HepG2 (cell line): Measurements from ENCODE around the gene STK4. TPM values are rescaled to one million over a fixed set of nuclear protein-coding genes. Genes with fewer than 3 reads are reported as not detected.

Experiments
- ARID5B ChIP-seq: IDR thresholded peaks from 2 replicates; pipeline ENCODE4 v1.4.0; 2020; ENCODE audit warnings: mild to moderate bottlenecking, missing genetic modification reagents
- ATF4 ChIP-seq, 2 experiments: fragments of 450-650 bp in 1 of 2; sonication (generic) in 1 of 2; formaldehyde crosslinking; IDR thresholded peaks; 2 replicates each; pipeline versions ENCODE4 v1.5.0 to v1.8.0; 2020 to 2022; ENCODE audit warnings: mild to moderate bottlenecking in 1 of 2, missing genetic modification reagents in 1 of 2
- BCLAF1 ChIP-seq: fragments of 450-650 bp; IDR thresholded peaks from 2 replicates; pipeline ENCODE4 v1.6.1; 2017; ENCODE audit warnings: mild to moderate bottlenecking
- ERF ChIP-seq: IDR thresholded peaks from 2 replicates; pipeline ENCODE4 v1.6.1; 2018; ENCODE audit warnings: missing biosample characterization, missing genetic modification reagents
- HCFC1 ChIP-seq: fragments of 150-350 bp; IDR thresholded peaks from 2 replicates; pipeline ENCODE4 v1.6.1; 2014; ENCODE audit warnings: low read depth, low read length
- HMG20A ChIP-seq: IDR thresholded peaks from 2 replicates; pipeline ENCODE4 v1.6.1; 2016; ENCODE audit warnings: borderline replicate concordance
- HMGA1 ChIP-seq: sonication (generic); formaldehyde crosslinking; conservative IDR thresholded peaks from 2 replicates; pipeline ENCODE4 v1.4.0; 2020; ENCODE audit warnings: missing genetic modification reagents
- NR2F6 ChIP-seq, 2 experiments: IDR thresholded peaks; 2 replicates each; pipeline ENCODE4 v1.6.1; 2016; ENCODE audit warnings: antibody characterized with exemption in 1 of 2, mild to moderate bottlenecking in 1 of 2
- PBX2 ChIP-seq: IDR thresholded peaks from 2 replicates; pipeline ENCODE4 v1.6.1; 2016; ENCODE audit warnings: control low read depth
- SNRNP70 ChIP-seq: fragments of 200-400 bp; formaldehyde crosslinking; IDR thresholded peaks from 2 replicates; pipeline ENCODE4 v1.6.1; 2017; ENCODE audit warnings: mild to moderate bottlenecking, low read depth, low read length, moderate library complexity
- ZEB1 ChIP-seq: IDR thresholded peaks from 2 replicates; pipeline ENCODE4 v1.6.1; 2012; ENCODE audit warnings: mild to moderate bottlenecking, low read depth, inconsistent platforms; ENCODE audit not compliant: insufficient replicate concordance
- ZFP37 ChIP-seq: sonication (generic); formaldehyde crosslinking; IDR thresholded peaks from 2 replicates; pipeline ENCODE4 v1.4.0; 2020; ENCODE audit warnings: missing genetic modification reagents, borderline replicate concordance
- ZMAT3 ChIP-seq: sonication (generic); formaldehyde crosslinking; conservative IDR thresholded peaks from 2 replicates; pipeline ENCODE4 v1.7.0; 2021; ENCODE audit warnings: missing genetic modification reagents
- ZNF136 ChIP-seq: sonication (generic); formaldehyde crosslinking; IDR thresholded peaks from 2 replicates; pipeline ENCODE4 v1.8.1; 2022; ENCODE audit warnings: low read depth, mild to moderate bottlenecking, moderate library complexity, missing genetic modification reagents
- ZNF451 ChIP-seq: sonication (generic); formaldehyde crosslinking; IDR thresholded peaks from 2 replicates; pipeline ENCODE4 v1.5.0; 2020; ENCODE audit warnings: mild to moderate bottlenecking, missing genetic modification reagents
- ZNF501 ChIP-seq: sonication (generic); formaldehyde crosslinking; IDR thresholded peaks from 2 replicates; pipeline ENCODE4 v1.5.1; 2020; ENCODE audit warnings: mild to moderate bottlenecking, moderate library complexity, missing genetic modification reagents
- ZNF597 ChIP-seq: sonication (generic); formaldehyde crosslinking; IDR thresholded peaks from 2 replicates; pipeline ENCODE4 v1.5.0; 2020; ENCODE audit warnings: missing genetic modification reagents
- ZNF615 ChIP-seq: sonication (generic); formaldehyde crosslinking; IDR thresholded peaks from 2 replicates; pipeline ENCODE4 v1.5.0; 2020; ENCODE audit warnings: mild to moderate bottlenecking, missing genetic modification reagents, borderline replicate concordance
- ZNF781 ChIP-seq: sonication (generic); formaldehyde crosslinking; IDR thresholded peaks from 2 replicates; pipeline ENCODE4 v1.5.1; 2020; ENCODE audit warnings: borderline replicate concordance, mild to moderate bottlenecking, missing genetic modification reagents; ENCODE audit errors: not compliant biosample characterization
- ZSCAN20 ChIP-seq: sonication (generic); formaldehyde crosslinking; IDR thresholded peaks from 2 replicates; pipeline ENCODE4 v1.4.0; 2020; ENCODE audit warnings: missing genetic modification reagents, mild to moderate bottlenecking, borderline replicate concordance
- ZSCAN22 ChIP-seq: sonication (generic); formaldehyde crosslinking; IDR thresholded peaks from 2 replicates; pipeline ENCODE4 v1.4.0; 2020; ENCODE audit warnings: mild to moderate bottlenecking, missing genetic modification reagents
- polyA plus RNA-seq, 8 experiments: library from polyadenylated mRNA; depleted of rRNA in 3 of 8; stranded (reverse) in 7 of 8; unstranded in 1 of 8; fragments of >200 nt; fragmentation: Illumina TruSeq in 4 of 8; extraction: Trizol in 4 of 8; gene quantifications; 2 replicates each; pipeline versions ENCODE4 v1.2.1 to v1.2.3, GENCODE V29; 2011 to 2016; ENCODE audit warnings: low read depth in 4 of 8, missing spikeins in 1 of 8, mixed read lengths in 1 of 8; ENCODE audit not compliant: insufficient read depth in 1 of 8
- total RNA-seq, 5 experiments: library from RNA; depleted of rRNA; stranded (reverse); fragments of >200 nt; fragmentation: Illumina TruSeq; extraction: Trizol; gene quantifications; 2 replicates each; pipeline ENCODE4 v1.2.3, GENCODE V29; 2016; ENCODE audit warnings: low read depth in 1 of 5

Gene STK4
- total and polyA plus RNA-seq, 2 of the 13 experiments (the other 11 are each of a cell fraction or from before 2014, with no cell fraction given), result 25.6 to 38.3 TPM

GRCh38 chr20:45077559-45077958 lies 111.2 kb downstream of the STK4 start (continued):
- no peak for TF ChIP-seq ZFP37 (CRISPR knock-in tag)
- no peak for TF ChIP-seq BCLAF1
- no peak for TF ChIP-seq ZSCAN20
- no peak for TF ChIP-seq HMG20A (CRISPR knock-in tag)
- no peak for TF ChIP-seq ZNF597 (CRISPR knock-in tag)
- no peak for TF ChIP-seq ZSCAN22 (CRISPR knock-in tag)
- no peak for TF ChIP-seq ZEB1
- TF ChIP-seq HCFC1, result no peak
- no peak; the same call in 1 of the 2 replicates for TF ChIP-seq ZMAT3
- no peak for TF ChIP-seq ZNF451 (CRISPR knock-in tag)
- TF ChIP-seq SNRNP70, result no peak
- TF ChIP-seq ERF (CRISPR knock-in tag), result peak; percentile 26; the same call in 1 of the 2 replicates
- TF ChIP-seq NR2F6 (IDR thresholded peaks at IDR 0.05), result peak; percentile 87
- peak; percentile 83 for TF ChIP-seq NR2F6 (CRISPR knock-in tag; IDR thresholded peaks at IDR 0.05)
- no peak for TF ChIP-seq ATF4 (CRISPR knock-in tag; IDR thresholded peaks at IDR 0.05)
- TF ChIP-seq ZNF136 (CRISPR knock-in tag), result peak; percentile 85; the same call in 1 of the 2 replicates
- TF ChIP-seq ZNF781, result no peak
- no peak for TF ChIP-seq HMGA1 (CRISPR knock-in tag)
- TF ChIP-seq PBX2 (CRISPR knock-in tag), result no peak
- peak; percentile 90 for TF ChIP-seq ARID5B (CRISPR knock-in tag)
- TF ChIP-seq ZNF615, result no peak
- TF ChIP-seq ZNF501 (CRISPR knock-in tag), result no peak
